Astrocyte (in vitro differentiated cells and primary cell): ENCODE data around the gene TFIP11. TPM values are rescaled to one million over a fixed set of nuclear protein-coding genes. Genes with fewer than 3 reads are reported as not detected.

Source experiments
- DNase-seq: peaks from one replicate; pipeline ENCODE4 v3.0.0-alpha.2; 2010; ENCODE audit warnings: low read depth
- FAIRE-seq: peaks from 2 replicates; lab custom pipeline; 2011; peaks lifted over from hg19 to GRCh38; lab: Jason Lieb, UNC
- H2AFZ ChIP-seq: 2 replicates; pipeline ENCODE4 v1.6.0; 2012; ENCODE audit warnings: low read depth, low read length, inconsistent platforms
- H3K27ac ChIP-seq: 2 replicates; pipeline ENCODE4 v1.5.1; 2011; ENCODE audit warnings: low read depth, low read length, inconsistent platforms
- H3K27me3 ChIP-seq: 2 replicates; pipeline ENCODE4 v1.6.0; 2011; ENCODE audit warnings: low read length, inconsistent platforms; ENCODE audit not compliant: insufficient read depth
- H3K36me3 ChIP-seq: 2 replicates; pipeline ENCODE4 v1.5.1; 2011; ENCODE audit warnings: low read length, inconsistent platforms; ENCODE audit not compliant: insufficient read depth
- H3K4me1 ChIP-seq: 2 replicates; pipeline ENCODE4 v1.5.1; 2011; ENCODE audit warnings: low read length, inconsistent platforms; ENCODE audit not compliant: insufficient read depth
- H3K4me2 ChIP-seq: 2 replicates; pipeline ENCODE4 v1.6.0; 2012; ENCODE audit warnings: low read length, inconsistent platforms
- H3K4me3 ChIP-seq: 2 replicates; pipeline ENCODE4 v1.5.1; 2011; ENCODE audit warnings: low read depth, mild to moderate bottlenecking, low read length, inconsistent platforms; ENCODE audit not compliant: insufficient read depth
- H3K79me2 ChIP-seq: 2 replicates; pipeline ENCODE4 v1.6.0; 2012; ENCODE audit warnings: mild to moderate bottlenecking, low read length, inconsistent platforms; ENCODE audit not compliant: insufficient read depth
- H3K9ac ChIP-seq: 2 replicates; pipeline ENCODE4 v1.6.0; 2012; ENCODE audit warnings: mild to moderate bottlenecking, low read length, inconsistent platforms
- H3K9me3 ChIP-seq: 2 replicates; pipeline ENCODE4 v1.5.1; 2012; ENCODE audit warnings: low read depth, mild to moderate bottlenecking, low read length, inconsistent platforms; ENCODE audit not compliant: insufficient read depth
- H4K20me1 ChIP-seq: 2 replicates; pipeline ENCODE4 v1.6.0; 2012; ENCODE audit warnings: low read length, inconsistent platforms; ENCODE audit not compliant: insufficient read depth
- H3K27ac Mint-ChIP-seq: one replicate; pipeline ENCODE4 v1.8.0; 2021; ENCODE audit warnings: mild to moderate bottlenecking, mixed read lengths; ENCODE audit not compliant: unreplicated experiment
- H3K27me3 Mint-ChIP-seq: one replicate; pipeline ENCODE4 v1.8.0; 2021; ENCODE audit warnings: low read depth, mixed read lengths; ENCODE audit not compliant: unreplicated experiment
- H3K36me3 Mint-ChIP-seq: one replicate; pipeline ENCODE4 v1.8.0; 2021; ENCODE audit warnings: low read depth, mixed read lengths; ENCODE audit not compliant: unreplicated experiment
- H3K4me1 Mint-ChIP-seq: one replicate; pipeline ENCODE4 v1.8.0; 2021; ENCODE audit warnings: low read depth, mixed read lengths; ENCODE audit not compliant: unreplicated experiment
- H3K4me3 Mint-ChIP-seq: one replicate; pipeline ENCODE4 v1.8.0; 2021; ENCODE audit warnings: mild to moderate bottlenecking, moderate library complexity, mixed read lengths; ENCODE audit not compliant: unreplicated experiment
- H3K9me3 Mint-ChIP-seq: one replicate; pipeline ENCODE4 v1.8.0; 2021; ENCODE audit warnings: mild to moderate bottlenecking, mixed read lengths; ENCODE audit not compliant: unreplicated experiment
- EZH2 ChIP-seq: IDR thresholded peaks from 2 replicates; pipeline ENCODE4 v1.6.1; 2012; ENCODE audit warnings: mild to moderate bottlenecking, low read length, inconsistent platforms; ENCODE audit not compliant: insufficient read depth
- total RNA-seq: library from RNA; stranded (reverse); gene quantifications from 2 replicates; pipeline ENCODE4 v1.2.1, GENCODE V29; 2021
- TF ChIP-seq, protein P1 (sequence below): IDR thresholded peaks from 2 replicates; pipeline ENCODE4 v1.5.1; 2011; ENCODE audit warnings: low read depth, mild to moderate bottlenecking, inconsistent platforms, low read length, moderate library complexity; ENCODE audit not compliant: insufficient read depth

The TFIP11 gene
- total RNA-seq, 1 donor from 2014 or later: 36.9 TPM

DNA sequence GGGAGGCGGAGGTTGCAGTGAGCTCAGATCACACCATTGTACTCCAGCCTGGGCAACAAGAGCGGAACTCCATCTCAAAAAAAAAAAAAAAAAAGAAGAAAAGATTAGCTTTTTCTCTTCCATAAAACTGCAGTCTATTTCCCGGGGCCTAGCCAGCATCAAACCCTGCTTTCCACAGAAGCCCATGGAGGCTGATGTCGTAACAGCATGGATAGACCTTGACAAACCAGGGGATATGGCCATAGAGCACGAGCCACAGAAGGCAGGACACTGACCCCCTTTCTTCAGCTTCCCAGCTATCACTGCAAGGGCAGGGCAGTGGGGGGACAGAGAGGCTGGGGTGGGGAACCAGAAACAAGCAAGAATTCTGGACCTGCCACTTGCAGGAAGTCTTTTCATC, 50.2 kb downstream of the TFIP11 start:
- no peaks in the 10 kb centered on the region for H3K9me3 Mint-ChIP-seq
- DNase-seq: no peak
- H3K36me3 Mint-ChIP-seq: peaks cover 33% of the 10 kb centered on the region
- Histone ChIP-seq H3K4me2 (no peak overlapping the region), H3K36me3 (peaks cover 29% of the 10 kb centered on the region), H3K4me3 (no peak overlapping the region), H3K9ac (no peak overlapping the region), H3K27me3 (no peaks in the 10 kb centered on the region), H3K79me2 (peaks cover 7% of the 10 kb centered on the region), H3K27ac (no peak overlapping the region), H3K4me1 (peaks cover 8% of the 10 kb centered on the region), H3K9me3 (no peaks in the 10 kb centered on the region), H4K20me1 (peaks cover 29% of the 10 kb centered on the region), H2AFZ (no peak overlapping the region)
- H3K4me3 Mint-ChIP-seq: no peak overlapping the region
- no peak for FAIRE-seq
- no peaks in the 10 kb centered on the region for H3K27me3 Mint-ChIP-seq
- no peak overlapping the region for H3K27ac Mint-ChIP-seq
- peaks cover 22% of the 10 kb centered on the region for H3K4me1 Mint-ChIP-seq
- no peak for TF ChIP-seq EZH2
- TF ChIP-seq, protein P1, sequence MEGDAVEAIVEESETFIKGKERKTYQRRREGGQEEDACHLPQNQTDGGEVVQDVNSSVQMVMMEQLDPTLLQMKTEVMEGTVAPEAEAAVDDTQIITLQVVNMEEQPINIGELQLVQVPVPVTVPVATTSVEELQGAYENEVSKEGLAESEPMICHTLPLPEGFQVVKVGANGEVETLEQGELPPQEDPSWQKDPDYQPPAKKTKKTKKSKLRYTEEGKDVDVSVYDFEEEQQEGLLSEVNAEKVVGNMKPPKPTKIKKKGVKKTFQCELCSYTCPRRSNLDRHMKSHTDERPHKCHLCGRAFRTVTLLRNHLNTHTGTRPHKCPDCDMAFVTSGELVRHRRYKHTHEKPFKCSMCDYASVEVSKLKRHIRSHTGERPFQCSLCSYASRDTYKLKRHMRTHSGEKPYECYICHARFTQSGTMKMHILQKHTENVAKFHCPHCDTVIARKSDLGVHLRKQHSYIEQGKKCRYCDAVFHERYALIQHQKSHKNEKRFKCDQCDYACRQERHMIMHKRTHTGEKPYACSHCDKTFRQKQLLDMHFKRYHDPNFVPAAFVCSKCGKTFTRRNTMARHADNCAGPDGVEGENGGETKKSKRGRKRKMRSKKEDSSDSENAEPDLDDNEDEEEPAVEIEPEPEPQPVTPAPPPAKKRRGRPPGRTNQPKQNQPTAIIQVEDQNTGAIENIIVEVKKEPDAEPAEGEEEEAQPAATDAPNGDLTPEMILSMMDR: no peak

DNA sequence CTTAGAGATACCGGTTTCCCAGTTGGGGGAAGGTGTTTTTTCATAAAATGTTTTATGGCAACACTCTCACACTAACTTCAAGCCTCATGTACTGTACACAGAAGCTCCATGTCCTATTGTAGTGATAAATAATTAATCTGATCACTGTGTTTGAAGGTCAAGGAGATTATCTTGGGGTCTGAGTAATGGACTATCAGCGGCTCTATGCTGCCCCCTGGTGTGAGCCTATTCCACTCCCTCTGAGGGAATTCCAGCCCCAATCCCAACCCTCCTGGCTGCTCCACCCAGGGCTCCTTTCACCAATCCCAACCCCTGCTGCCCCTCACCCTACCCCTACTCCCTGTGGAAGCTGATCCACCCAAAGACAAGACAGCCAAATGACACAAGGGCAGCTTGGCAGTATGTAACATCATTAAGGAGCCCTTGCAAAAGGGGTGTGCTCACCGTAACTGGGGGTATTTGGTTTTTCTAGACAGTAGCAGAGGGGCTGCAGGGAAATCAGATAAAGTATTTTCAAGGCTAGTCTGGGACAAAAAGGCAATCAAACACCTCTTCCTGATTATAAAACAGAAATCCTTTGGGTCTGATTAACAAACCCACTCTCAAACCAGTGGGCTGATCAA, 51.0 kb downstream of the TFIP11 start:
- DNase-seq (no peak), FAIRE-seq (peak; percentile 83)
- H3K9me3 ChIP-seq: no peaks in the 10 kb centered on the region
- Mint-ChIP-seq H3K4me1 (peaks cover 22% of the 10 kb centered on the region), H3K36me3 (peaks cover 33% of the 10 kb centered on the region), H3K27me3 (no peaks in the 10 kb centered on the region), H3K4me3 (no peak overlapping the region), H3K27ac (peak overlapping the region; percentile 47), H3K9me3 (no peaks in the 10 kb centered on the region)
- H3K4me3 ChIP-seq: no peak overlapping the region
- peaks cover 7% of the 10 kb centered on the region for H3K79me2 ChIP-seq
- no peak overlapping the region for H3K27ac ChIP-seq
- peaks cover 29% of the 10 kb centered on the region for H4K20me1 ChIP-seq
- H3K4me2 ChIP-seq: no peak overlapping the region
- no peak for TF ChIP-seq EZH2
- TF ChIP-seq, protein P1: peak; percentile 88
- H3K4me1 ChIP-seq: peaks cover 8% of the 10 kb centered on the region
- peaks cover 25% of the 10 kb centered on the region for H3K36me3 ChIP-seq
- no peaks in the 10 kb centered on the region for H3K27me3 ChIP-seq
- no peak overlapping the region for H3K9ac ChIP-seq
- no peak overlapping the region for H2AFZ ChIP-seq

DNA sequence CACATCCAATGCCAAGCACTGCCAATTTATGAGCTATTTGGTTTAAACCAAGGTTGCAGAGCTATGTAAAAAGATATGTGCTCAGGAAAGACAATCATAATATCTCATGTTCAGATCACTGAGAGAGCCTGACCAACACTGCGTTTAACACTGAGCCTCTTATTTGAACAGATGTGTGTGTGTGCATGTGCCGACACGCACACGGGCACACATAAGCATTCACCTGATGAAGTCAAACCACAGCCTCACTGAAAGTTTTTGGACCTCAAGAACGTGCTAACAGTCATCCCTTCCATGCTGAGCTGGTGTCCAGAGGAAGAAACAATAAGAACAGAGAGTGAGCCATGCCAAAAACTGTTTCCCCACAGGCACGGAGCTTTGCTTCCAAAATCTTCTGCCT, 52.1 kb downstream of the TFIP11 start:
- no peak for FAIRE-seq
- Histone ChIP-seq H3K4me1 (peaks cover 8% of the 10 kb centered on the region), H3K27me3 (no peaks in the 10 kb centered on the region), H3K9me3 (no peaks in the 10 kb centered on the region), H3K4me3 (no peak overlapping the region), H3K27ac (no peak overlapping the region), H3K9ac (no peak overlapping the region), H3K79me2 (peaks cover 7% of the 10 kb centered on the region), H4K20me1 (peaks cover 29% of the 10 kb centered on the region), H3K4me2 (no peak overlapping the region), H3K36me3 (peaks cover 15% of the 10 kb centered on the region), H2AFZ (no peak overlapping the region)
- Mint-ChIP-seq H3K4me3 (no peak overlapping the region), H3K36me3 (peaks cover 32% of the 10 kb centered on the region), H3K9me3 (no peaks in the 10 kb centered on the region), H3K27ac (no peak overlapping the region), H3K27me3 (no peaks in the 10 kb centered on the region), H3K4me1 (peaks cover 22% of the 10 kb centered on the region)
- no peak for DNase-seq
- TF ChIP-seq EZH2: no peak
- TF ChIP-seq, protein P1: no peak
